GM12872 (cell line): ENCODE measurements around the gene SPTSSB.

ENCODE experiments used
- CTCF ChIP-seq: IDR thresholded peaks from 3 replicates; pipeline ENCODE4 v1.5.1; 2011; ENCODE audit warnings: low read depth, mild to moderate bottlenecking, low read length, moderate library complexity; ENCODE audit not compliant: insufficient read depth

Gene SPTSSB

GRCh38 chr3:161390200-161390599 is 18.9 kb upstream of the SPTSSB start:
- no peak for TF ChIP-seq CTCF

GRCh38 chr3:161389445-161390035 is 18.2 kb upstream of the SPTSSB start:
- TF ChIP-seq CTCF = no peak

GRCh38 chr3:161388855-161389254 is 17.5 kb upstream of the SPTSSB start:
- TF ChIP-seq CTCF = no peak

- TF ChIP-seq CTCF = no peak
Measured at GRCh38 chr3:161386991-161387770, 15.9 kb upstream of the SPTSSB start.

- no peak for TF ChIP-seq CTCF
Measured at GRCh38 chr3:161372321-161373260, 1.3 kb upstream of the SPTSSB start.

- TF ChIP-seq CTCF = no peak
Measured at GRCh38 chr3:161369531-161369930, 1.8 kb downstream of the SPTSSB start.

GRCh38 chr3:161366094-161366493 is 5.2 kb downstream of the SPTSSB start:
- no peak for TF ChIP-seq CTCF
